DND-41 (cell line): ENCODE data around the gene DRAM2.

ENCODE experiments used
- ATAC-seq: fragments of 200-7000 bp; cut with Tn5 transposase; 3 replicates; pipeline ENCODE4 v1.9.1; 2021; ENCODE audit warnings: low read depth; ENCODE audit not compliant: insufficient read depth
- DNase-seq: peaks from one replicate; pipeline ENCODE4 v3.0.0-alpha.2; 2020
- H2AFZ ChIP-seq: 2 replicates; pipeline ENCODE4 v1.6.0; 2012; ENCODE audit warnings: low read depth, low read length
- H3K27ac ChIP-seq: 2 replicates; pipeline ENCODE4 v1.5.1; 2012; ENCODE audit warnings: low read length, inconsistent platforms
- H3K27me3 ChIP-seq: fragments of 200-600 bp; sonication (generic); 2 replicates; pipeline ENCODE4 v1.6.0; 2012; ENCODE audit warnings: low read length, mild to moderate bottlenecking, inconsistent platforms; ENCODE audit not compliant: insufficient read depth, poor library complexity
- H3K36me3 ChIP-seq: 2 replicates; pipeline ENCODE4 v1.5.1; 2012; ENCODE audit warnings: low read length, inconsistent platforms; ENCODE audit not compliant: insufficient read depth
- H3K4me1 ChIP-seq: 2 replicates; pipeline ENCODE4 v1.5.1; 2012; ENCODE audit warnings: mild to moderate bottlenecking, low read length; ENCODE audit not compliant: insufficient read depth
- H3K4me2 ChIP-seq: 2 replicates; pipeline ENCODE4 v1.6.0; 2012; ENCODE audit warnings: mild to moderate bottlenecking, moderate library complexity, low read length, inconsistent platforms; ENCODE audit not compliant: insufficient read depth
- H3K4me3 ChIP-seq, 2 experiments: fragments of 200-600 bp in 1 of 2; shearing (Covaris generic) in 1 of 2; 2 replicates each; pipeline ENCODE4 v1.5.1; 2012 to 2016; ENCODE audit warnings: inconsistent platforms in 2 of 2, low read length in 2 of 2, mild to moderate bottlenecking in 2 of 2, low read depth in 1 of 2, moderate library complexity in 1 of 2
- H3K79me2 ChIP-seq: 2 replicates; pipeline ENCODE4 v1.6.0; 2012; ENCODE audit warnings: low read length, inconsistent platforms; ENCODE audit not compliant: insufficient read depth
- H3K9ac ChIP-seq: 2 replicates; pipeline ENCODE4 v1.6.0; 2012; ENCODE audit warnings: low read depth, mild to moderate bottlenecking, inconsistent platforms, low read length, moderate library complexity
- H3K9me3 ChIP-seq: 2 replicates; pipeline ENCODE4 v1.5.1; 2012; ENCODE audit warnings: low read length, moderate library complexity, mild to moderate bottlenecking, inconsistent platforms; ENCODE audit not compliant: insufficient read depth, severe bottlenecking
- H4K20me1 ChIP-seq: 2 replicates; pipeline ENCODE4 v1.6.0; 2012; ENCODE audit warnings: low read length; ENCODE audit not compliant: insufficient read depth
- EZH2 ChIP-seq: IDR thresholded peaks from 3 replicates; pipeline ENCODE4 v1.6.1; 2012; ENCODE audit warnings: borderline replicate concordance, low read depth, mild to moderate bottlenecking, moderate library complexity, low read length, inconsistent platforms; ENCODE audit not compliant: severe bottlenecking
- TF ChIP-seq, protein P1 (sequence below): IDR thresholded peaks from 2 replicates; pipeline ENCODE4 v1.5.1; 2012; ENCODE audit warnings: borderline replicate concordance, low read length, moderate library complexity, mild to moderate bottlenecking; ENCODE audit not compliant: poor library complexity, severe bottlenecking; ENCODE audit errors: extremely low read depth

Gene DRAM2

DNA sequence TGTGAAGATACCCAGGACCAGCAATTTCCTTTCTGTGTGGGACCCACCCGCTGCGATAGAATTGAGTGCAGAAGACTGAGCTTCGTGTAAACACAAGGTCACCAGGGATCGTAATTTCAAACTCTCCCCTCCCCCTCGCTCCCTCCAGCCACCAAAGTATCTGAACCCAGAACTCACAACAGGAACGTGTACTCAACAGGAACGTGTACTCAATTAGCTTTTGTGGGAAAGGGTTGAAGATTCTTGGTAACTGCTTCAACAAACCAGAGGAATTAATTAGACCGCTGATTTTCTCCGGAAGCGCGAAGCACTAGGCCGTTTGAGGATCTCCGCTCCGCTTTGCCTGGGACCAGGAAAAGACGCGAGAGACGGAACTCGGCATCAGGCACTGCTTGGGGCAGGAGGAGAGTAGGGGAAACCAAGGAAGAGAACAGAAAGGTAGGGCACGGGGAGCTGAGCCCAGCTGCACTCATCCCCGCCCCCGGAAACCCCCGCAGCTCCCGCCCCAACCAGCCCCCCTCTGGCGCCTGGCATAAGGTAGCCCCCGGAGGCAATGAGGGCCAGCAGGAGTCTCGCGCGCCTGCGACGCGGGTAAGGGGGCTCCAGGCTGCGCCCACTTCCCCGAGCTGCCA is 453 bp downstream of the DRAM2 start:
- H3K4me3 ChIP-seq = peak overlapping the region; percentile 89 to 90; a peak in 3 of 4 replicates
- H3K36me3 ChIP-seq = peaks cover 29% of the 10 kb centered on the region
- peak overlapping the region; percentile 88 for H3K4me2 ChIP-seq
- H3K4me1 ChIP-seq = peaks cover 52% of the 10 kb centered on the region
- peak overlapping the region; percentile 67 for H3K9ac ChIP-seq
- H3K9me3 ChIP-seq = no peaks in the 10 kb centered on the region
- H3K27ac ChIP-seq = peak overlapping the region; percentile 90
- H4K20me1 ChIP-seq = peaks cover 16% of the 10 kb centered on the region; the same call in 1 of the 2 replicates
- no peak for TF ChIP-seq EZH2
- TF ChIP-seq, protein P1, sequence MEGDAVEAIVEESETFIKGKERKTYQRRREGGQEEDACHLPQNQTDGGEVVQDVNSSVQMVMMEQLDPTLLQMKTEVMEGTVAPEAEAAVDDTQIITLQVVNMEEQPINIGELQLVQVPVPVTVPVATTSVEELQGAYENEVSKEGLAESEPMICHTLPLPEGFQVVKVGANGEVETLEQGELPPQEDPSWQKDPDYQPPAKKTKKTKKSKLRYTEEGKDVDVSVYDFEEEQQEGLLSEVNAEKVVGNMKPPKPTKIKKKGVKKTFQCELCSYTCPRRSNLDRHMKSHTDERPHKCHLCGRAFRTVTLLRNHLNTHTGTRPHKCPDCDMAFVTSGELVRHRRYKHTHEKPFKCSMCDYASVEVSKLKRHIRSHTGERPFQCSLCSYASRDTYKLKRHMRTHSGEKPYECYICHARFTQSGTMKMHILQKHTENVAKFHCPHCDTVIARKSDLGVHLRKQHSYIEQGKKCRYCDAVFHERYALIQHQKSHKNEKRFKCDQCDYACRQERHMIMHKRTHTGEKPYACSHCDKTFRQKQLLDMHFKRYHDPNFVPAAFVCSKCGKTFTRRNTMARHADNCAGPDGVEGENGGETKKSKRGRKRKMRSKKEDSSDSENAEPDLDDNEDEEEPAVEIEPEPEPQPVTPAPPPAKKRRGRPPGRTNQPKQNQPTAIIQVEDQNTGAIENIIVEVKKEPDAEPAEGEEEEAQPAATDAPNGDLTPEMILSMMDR = no peak
- no peaks in the 10 kb centered on the region for H3K27me3 ChIP-seq
- DNase-seq = peak; percentile 87
- ATAC-seq = peak; percentile 84
- H2AFZ ChIP-seq = peak overlapping the region; percentile 86
- H3K79me2 ChIP-seq = peaks cover 72% of the 10 kb centered on the region

DNA sequence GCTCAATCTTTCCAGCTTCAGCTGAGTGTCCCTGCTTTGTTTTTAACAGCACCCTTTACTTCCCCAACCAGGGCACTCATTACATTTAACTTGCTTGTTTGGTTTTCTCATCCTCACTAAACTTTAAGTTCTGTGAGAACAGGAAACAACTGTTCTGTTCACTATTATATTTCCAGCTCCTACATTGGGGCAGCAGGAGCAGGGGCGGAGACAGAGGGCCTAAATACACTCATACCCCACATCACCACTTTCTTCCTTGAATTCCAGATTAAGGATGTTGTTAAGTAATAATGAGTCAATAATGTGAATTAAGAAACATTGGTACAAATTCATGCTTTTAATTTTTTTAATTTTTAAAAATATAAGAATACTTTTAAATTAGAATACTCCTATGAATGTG is 6.0 kb downstream of the DRAM2 start:
- no peaks in the 10 kb centered on the region for H3K9me3 ChIP-seq
- no peak overlapping the region for H2AFZ ChIP-seq
- TF ChIP-seq EZH2 = no peak
- TF ChIP-seq, protein P1 = no peak
- DNase-seq (no peak), ATAC-seq (no peak)
- H3K4me2 ChIP-seq = no peak overlapping the region
- H3K4me3 ChIP-seq = no peak overlapping the region
- H3K79me2 ChIP-seq = peaks cover 18% of the 10 kb centered on the region
- H3K9ac ChIP-seq = no peak overlapping the region
- no peaks in the 10 kb centered on the region for H3K27me3 ChIP-seq
- no peak overlapping the region for H3K27ac ChIP-seq
- peaks cover 14% of the 10 kb centered on the region for H3K4me1 ChIP-seq
- H4K20me1 ChIP-seq = no peaks in the 10 kb centered on the region
- H3K36me3 ChIP-seq = peaks cover 60% of the 10 kb centered on the region

DNA sequence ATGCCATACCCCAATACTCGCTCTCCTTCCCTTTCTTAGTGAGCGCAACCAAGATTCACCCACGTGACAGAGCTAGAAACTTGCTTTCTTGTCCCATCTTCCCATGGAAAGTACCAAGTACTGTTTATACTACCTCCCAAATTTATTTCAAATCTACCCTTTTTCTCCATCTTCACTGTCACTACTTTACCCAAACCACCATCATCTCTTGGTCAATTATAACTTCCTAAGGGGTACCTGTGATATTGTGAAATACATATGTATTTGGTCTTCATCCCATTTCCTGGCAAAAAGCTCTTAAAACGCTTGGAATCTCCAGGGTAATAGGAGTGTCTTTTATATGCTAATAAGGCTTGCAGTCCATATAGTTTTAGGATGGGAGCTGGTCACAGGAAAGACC is 8.2 kb downstream of the DRAM2 start:
- no peaks in the 10 kb centered on the region for H3K27me3 ChIP-seq
- no peak for ATAC-seq

DNA sequence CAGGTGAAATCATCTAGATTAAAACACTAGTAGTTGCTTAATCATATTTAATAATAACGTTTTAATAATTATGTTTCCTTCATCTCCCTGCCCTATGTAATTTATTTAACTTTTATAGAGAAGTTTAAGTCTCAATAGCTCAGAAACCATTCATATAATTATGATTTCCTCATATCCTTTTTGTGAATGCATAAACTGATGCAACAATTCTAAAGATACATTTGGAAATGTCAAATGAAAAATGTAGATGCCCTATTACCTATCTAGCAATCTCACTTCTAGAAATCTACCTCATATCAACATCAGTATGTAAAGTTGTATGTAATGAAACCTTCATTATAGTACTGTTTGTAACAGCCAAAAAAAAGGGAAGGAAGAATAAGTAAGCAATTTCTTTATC is 10.5 kb downstream of the DRAM2 start:
- H3K36me3 ChIP-seq = peaks cover 72% of the 10 kb centered on the region
- no peak overlapping the region for H3K27ac ChIP-seq
- no peaks in the 10 kb centered on the region for H3K27me3 ChIP-seq
- DNase-seq = no peak
- no peak overlapping the region for H3K9ac ChIP-seq
- H3K79me2 ChIP-seq = no peaks in the 10 kb centered on the region
- H4K20me1 ChIP-seq = no peaks in the 10 kb centered on the region
- H2AFZ ChIP-seq = no peak overlapping the region
- TF ChIP-seq EZH2 = no peak
- H3K4me2 ChIP-seq = no peak overlapping the region
- no peak overlapping the region for H3K4me3 ChIP-seq
- no peaks in the 10 kb centered on the region for H3K9me3 ChIP-seq
- ATAC-seq = no peak
- H3K4me1 ChIP-seq = no peaks in the 10 kb centered on the region

More for the DNA sequence above, 8.2 kb downstream of the DRAM2 start:
- Histone ChIP-seq H3K4me1 (no peaks in the 10 kb centered on the region), H3K4me2 (no peak overlapping the region), H3K9me3 (no peaks in the 10 kb centered on the region), H3K9ac (no peak overlapping the region), H4K20me1 (no peaks in the 10 kb centered on the region), H3K27ac (no peak overlapping the region), H3K4me3 (no peak overlapping the region), H3K79me2 (no peaks in the 10 kb centered on the region), H2AFZ (no peak overlapping the region), H3K36me3 (peaks cover 66% of the 10 kb centered on the region)
- DNase-seq = no peak
- no peak for TF ChIP-seq EZH2
